ENCODE measurements around the gene ZDHHC14.

DNA sequence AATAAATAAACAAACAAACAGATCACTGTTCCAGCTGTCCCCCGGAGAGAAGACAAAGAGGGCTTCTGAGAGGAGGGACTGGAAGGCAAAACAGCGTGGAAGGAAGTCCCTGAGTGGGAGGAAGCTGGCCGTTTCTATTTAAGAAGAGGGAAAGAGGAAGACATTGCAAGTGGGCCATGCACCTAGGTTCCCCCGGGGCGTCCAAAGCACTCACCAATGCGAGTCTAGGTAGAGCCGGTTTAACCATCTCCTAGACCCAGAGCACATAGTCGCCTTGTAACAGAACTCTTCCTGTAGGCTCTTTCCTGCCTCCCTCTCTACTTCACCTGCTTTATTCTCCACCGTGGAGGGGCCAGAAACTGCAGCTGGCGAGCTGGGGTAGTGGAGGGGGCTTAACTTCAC is 158.4 kb downstream of the ZDHHC14 start:
- TF ChIP-seq, protein P1, sequence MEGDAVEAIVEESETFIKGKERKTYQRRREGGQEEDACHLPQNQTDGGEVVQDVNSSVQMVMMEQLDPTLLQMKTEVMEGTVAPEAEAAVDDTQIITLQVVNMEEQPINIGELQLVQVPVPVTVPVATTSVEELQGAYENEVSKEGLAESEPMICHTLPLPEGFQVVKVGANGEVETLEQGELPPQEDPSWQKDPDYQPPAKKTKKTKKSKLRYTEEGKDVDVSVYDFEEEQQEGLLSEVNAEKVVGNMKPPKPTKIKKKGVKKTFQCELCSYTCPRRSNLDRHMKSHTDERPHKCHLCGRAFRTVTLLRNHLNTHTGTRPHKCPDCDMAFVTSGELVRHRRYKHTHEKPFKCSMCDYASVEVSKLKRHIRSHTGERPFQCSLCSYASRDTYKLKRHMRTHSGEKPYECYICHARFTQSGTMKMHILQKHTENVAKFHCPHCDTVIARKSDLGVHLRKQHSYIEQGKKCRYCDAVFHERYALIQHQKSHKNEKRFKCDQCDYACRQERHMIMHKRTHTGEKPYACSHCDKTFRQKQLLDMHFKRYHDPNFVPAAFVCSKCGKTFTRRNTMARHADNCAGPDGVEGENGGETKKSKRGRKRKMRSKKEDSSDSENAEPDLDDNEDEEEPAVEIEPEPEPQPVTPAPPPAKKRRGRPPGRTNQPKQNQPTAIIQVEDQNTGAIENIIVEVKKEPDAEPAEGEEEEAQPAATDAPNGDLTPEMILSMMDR (conservative IDR thresholded peaks at IDR 0.05; ENCODE audit: low read depth, low read length): no peak
- no peak for TF ChIP-seq EZH2 (IDR thresholded peaks at IDR 0.05; ENCODE audit: low read length, unreplicated experiment)

Data from PC-3 (cell line).